Keratinocyte (primary cell): ENCODE measurements around the gene NUTM2F. TPM values are rescaled to one million over a fixed set of nuclear protein-coding genes. Genes with fewer than 3 reads are reported as not detected.

Experiments used
- DNase-seq: peaks from one replicate; pipeline ENCODE4 v3.0.0-alpha.2; 2011; ENCODE audit warnings: low read depth, missing footprints, low spot score
- FAIRE-seq: peaks from 2 replicates; lab custom pipeline; 2011; peaks lifted over from hg19 to GRCh38; lab: Jason Lieb, UNC
- H2AFZ ChIP-seq: 2 replicates; pipeline ENCODE4 v1.6.0; 2012; ENCODE audit warnings: low read length, control low read depth, inconsistent platforms; ENCODE audit not compliant: control insufficient read depth
- H3K27ac ChIP-seq: 2 replicates; pipeline ENCODE4 v1.5.1; 2011; ENCODE audit warnings: low read length; ENCODE audit not compliant: control insufficient read depth, insufficient read depth
- H3K27me3 ChIP-seq: 3 replicates; pipeline ENCODE4 v1.6.0; 2011; ENCODE audit warnings: low read length; ENCODE audit not compliant: control insufficient read depth, insufficient read depth; ENCODE audit errors: extremely low read depth
- H3K36me3 ChIP-seq, 2 experiments: 2 replicates in 1 of 2; 3 replicates in 1 of 2; pipeline ENCODE4 v1.5.1; 2011; ENCODE audit warnings: low read length in 2 of 2, mild to moderate bottlenecking in 1 of 2; ENCODE audit not compliant: control insufficient read depth in 2 of 2, insufficient read depth in 2 of 2; ENCODE audit errors: extremely low read depth in 1 of 2
- H3K4me1 ChIP-seq: 3 replicates; pipeline ENCODE4 v1.5.1; 2011; ENCODE audit warnings: low read length; ENCODE audit not compliant: control insufficient read depth, insufficient read depth; ENCODE audit errors: extremely low read depth
- H3K4me2 ChIP-seq: 3 replicates; pipeline ENCODE4 v1.6.0; 2011; ENCODE audit warnings: low read depth, low read length; ENCODE audit not compliant: control insufficient read depth, insufficient read depth; ENCODE audit errors: extremely low read depth
- H3K4me3 ChIP-seq, 3 experiments: fragments of 200-600 bp in 1 of 3; sonication (generic) in 1 of 3; 2 replicates in 2 of 3; 3 replicates in 1 of 3; pipeline ENCODE4 v1.5.1; 2011 to 2016; ENCODE audit warnings: low read length in 3 of 3, mild to moderate bottlenecking in 3 of 3, control low read depth in 2 of 3, inconsistent platforms in 1 of 3, low read depth in 1 of 3, mixed read lengths in 1 of 3, mixed run types in 1 of 3, moderate library complexity in 1 of 3; ENCODE audit not compliant: control insufficient read depth in 2 of 3, insufficient read depth in 2 of 3; ENCODE audit errors: extremely low read depth in 1 of 3
- H3K79me2 ChIP-seq: 2 replicates; pipeline ENCODE4 v1.6.0; 2012; ENCODE audit warnings: low read length; ENCODE audit not compliant: control insufficient read depth, insufficient read depth
- H3K9ac ChIP-seq: 3 replicates; pipeline ENCODE4 v1.6.0; 2011; ENCODE audit warnings: low read length; ENCODE audit not compliant: control insufficient read depth, insufficient read depth; ENCODE audit errors: extremely low read depth
- H3K9me1 ChIP-seq: 3 replicates; pipeline ENCODE4 v1.6.0; 2011; ENCODE audit warnings: low read length; ENCODE audit not compliant: control insufficient read depth, insufficient read depth; ENCODE audit errors: extremely low read depth
- H3K9me3 ChIP-seq: 2 replicates; pipeline ENCODE4 v1.5.1; 2012; ENCODE audit warnings: low read depth, low read length; ENCODE audit not compliant: control insufficient read depth
- H4K20me1 ChIP-seq: 3 replicates; pipeline ENCODE4 v1.6.0; 2011; ENCODE audit warnings: low read length; ENCODE audit not compliant: control insufficient read depth, insufficient read depth; ENCODE audit errors: extremely low read depth
- EZH2 ChIP-seq: IDR thresholded peaks from one replicate; pipeline ENCODE4 v1.6.1; 2012; ENCODE audit warnings: inconsistent platforms, mild to moderate bottlenecking, low read length, moderate library complexity
- dilution Hi-C: fragments of 300-500 bp; cut with MboI; formaldehyde crosslinking; loops from one replicate; pipeline ENCODE4 v1.7.0; 2020; ENCODE audit warnings: low sequenced_read_pairs; ENCODE audit not compliant: extremely low pct_ligation_motif_present
- polyA plus RNA-seq, 5 experiments: library from polyadenylated mRNA; depleted of rRNA in 3 of 5; stranded (reverse) in 3 of 5; stranded (forward) in 1 of 5; unstranded in 1 of 5; fragments of >200 nt; gene quantifications; 1 replicate in 1 of 5; 2 replicates in 3 of 5; 3 replicates in 1 of 5; pipeline versions ENCODE4 v1.2.1 to v1.2.3, GENCODE V29; 2011 to 2012; ENCODE audit warnings: missing spikeins in 2 of 5, low read depth in 1 of 5, low replicate concordance in 1 of 5
- TF ChIP-seq, protein P1 (sequence below), 3 experiments: IDR thresholded peaks in 1 of 3; conservative IDR thresholded peaks in 1 of 3; optimal IDR thresholded peaks in 1 of 3; 2 replicates in 2 of 3; 3 replicates in 1 of 3; pipeline versions ENCODE3 to v1.5.1; 2011; ENCODE audit warnings: low read length in 3 of 3, mild to moderate bottlenecking in 3 of 3, moderate library complexity in 2 of 3, control low read depth in 1 of 3, inconsistent platforms in 1 of 3; ENCODE audit not compliant: insufficient read depth in 2 of 3; ENCODE audit errors: extremely low read depth in 1 of 3

The NUTM2F gene
- polyA plus RNA-seq, 1 donor (not counting 4 experiments of a cell fraction or from before 2014, with no cell fraction given): not detected

DNA sequence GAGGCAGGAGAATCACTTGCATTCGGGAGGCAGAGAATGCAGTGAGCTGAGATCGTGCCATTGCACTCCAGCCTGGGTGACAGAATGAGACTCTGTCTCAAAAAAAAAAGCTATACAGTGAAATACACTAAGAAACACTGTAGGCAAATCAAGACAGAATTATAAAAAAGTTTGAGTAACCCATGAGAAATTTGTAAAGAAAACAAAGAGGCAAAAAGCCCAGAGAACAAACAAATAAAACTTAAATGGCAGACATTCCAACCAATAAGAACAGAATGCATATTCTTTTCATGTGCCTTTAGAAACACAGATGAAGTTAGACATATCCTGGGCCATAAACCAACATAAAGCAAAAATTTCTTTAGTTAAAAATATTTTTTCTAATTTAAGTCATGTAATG, 38.8 kb downstream of the NUTM2F start:
- Histone ChIP-seq H3K27me3 (no peaks in the 10 kb centered on the region), H3K4me3 (no peak overlapping the region), H3K79me2 (no peaks in the 10 kb centered on the region), H2AFZ (no peak overlapping the region), H3K4me1 (no peaks in the 10 kb centered on the region), H3K9me3 (no peaks in the 10 kb centered on the region), H3K9me1 (no peaks in the 10 kb centered on the region), H3K9ac (no peak overlapping the region), H3K4me2 (no peak overlapping the region), H3K36me3 (peaks cover 0 to 1% of the 10 kb centered on the region in 2 experiments), H3K27ac (no peak overlapping the region), H4K20me1 (no peaks in the 10 kb centered on the region)
- TF ChIP-seq, protein P1, sequence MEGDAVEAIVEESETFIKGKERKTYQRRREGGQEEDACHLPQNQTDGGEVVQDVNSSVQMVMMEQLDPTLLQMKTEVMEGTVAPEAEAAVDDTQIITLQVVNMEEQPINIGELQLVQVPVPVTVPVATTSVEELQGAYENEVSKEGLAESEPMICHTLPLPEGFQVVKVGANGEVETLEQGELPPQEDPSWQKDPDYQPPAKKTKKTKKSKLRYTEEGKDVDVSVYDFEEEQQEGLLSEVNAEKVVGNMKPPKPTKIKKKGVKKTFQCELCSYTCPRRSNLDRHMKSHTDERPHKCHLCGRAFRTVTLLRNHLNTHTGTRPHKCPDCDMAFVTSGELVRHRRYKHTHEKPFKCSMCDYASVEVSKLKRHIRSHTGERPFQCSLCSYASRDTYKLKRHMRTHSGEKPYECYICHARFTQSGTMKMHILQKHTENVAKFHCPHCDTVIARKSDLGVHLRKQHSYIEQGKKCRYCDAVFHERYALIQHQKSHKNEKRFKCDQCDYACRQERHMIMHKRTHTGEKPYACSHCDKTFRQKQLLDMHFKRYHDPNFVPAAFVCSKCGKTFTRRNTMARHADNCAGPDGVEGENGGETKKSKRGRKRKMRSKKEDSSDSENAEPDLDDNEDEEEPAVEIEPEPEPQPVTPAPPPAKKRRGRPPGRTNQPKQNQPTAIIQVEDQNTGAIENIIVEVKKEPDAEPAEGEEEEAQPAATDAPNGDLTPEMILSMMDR (optimal IDR thresholded peaks at IDR 0.05 in 1 of 3, IDR thresholded peaks at IDR 0.05 in 1 of 3, conservative IDR thresholded peaks at IDR 0.05 in 1 of 3; ENCODE audit: extremely low read depth in 1 of 3, insufficient read depth in 2 of 3, low read length in 3 of 3): no peak
- FAIRE-seq: no peak
- dilution Hi-C loops: no loop called here
- DNase-seq: no peak

DNA sequence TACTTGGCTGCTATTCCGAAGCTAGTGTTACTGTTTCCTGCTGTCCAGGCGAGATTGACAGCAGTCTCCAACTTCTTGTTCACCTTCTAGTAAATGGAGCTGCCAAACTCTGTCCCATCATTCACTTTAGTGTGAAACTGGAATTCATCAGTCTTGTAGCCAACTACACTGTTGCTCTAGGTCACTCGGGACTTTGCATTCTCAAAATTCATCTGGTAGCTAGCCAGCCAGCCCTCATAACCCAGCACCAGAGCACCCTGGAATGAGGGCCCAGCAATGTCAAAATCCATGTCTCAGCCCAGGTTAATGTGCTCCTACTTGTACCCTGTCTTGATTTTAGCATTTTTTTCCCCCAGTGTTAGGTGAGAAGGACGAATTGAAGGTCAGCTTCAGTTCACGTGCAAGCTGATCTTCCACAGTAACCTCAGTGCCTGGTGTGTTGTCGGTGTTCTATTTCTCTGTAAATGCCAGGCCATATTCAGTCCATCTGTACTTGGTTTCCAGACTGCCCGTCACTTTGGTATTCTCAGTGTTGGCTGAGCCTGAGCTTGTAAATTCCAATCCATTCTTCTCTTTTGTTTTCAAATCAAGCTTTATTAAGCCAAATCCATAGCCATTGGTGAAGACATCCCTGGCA, 40.4 kb downstream of the NUTM2F start:
- Histone ChIP-seq H2AFZ (no peak overlapping the region), H4K20me1 (no peaks in the 10 kb centered on the region), H3K4me2 (no peak overlapping the region), H3K9me1 (no peaks in the 10 kb centered on the region), H3K4me1 (no peaks in the 10 kb centered on the region), H3K36me3 (peaks cover 0 to 1% of the 10 kb centered on the region in 2 experiments), H3K4me3 (no peak overlapping the region), H3K27me3 (no peaks in the 10 kb centered on the region), H3K9ac (no peak overlapping the region), H3K27ac (no peak overlapping the region), H3K79me2 (no peaks in the 10 kb centered on the region), H3K9me3 (no peaks in the 10 kb centered on the region)
- FAIRE-seq: no peak
- no peak for TF ChIP-seq EZH2
- TF ChIP-seq, protein P1 (optimal IDR thresholded peaks at IDR 0.05 in 1 of 3, IDR thresholded peaks at IDR 0.05 in 1 of 3, conservative IDR thresholded peaks at IDR 0.05 in 1 of 3; ENCODE audit: extremely low read depth in 1 of 3, insufficient read depth in 2 of 3, low read length in 3 of 3): no peak
- dilution Hi-C loops: no loop called here
- no peak for DNase-seq
